Measurements from ENCODE around the gene APOC3.

GRCh38 chr11:116869610-116870009 is 39.9 kb downstream of the APOC3 start:
- no peak for TF ChIP-seq CTCF (conservative IDR thresholded peaks at IDR 0.05 in 1 of 2, IDR thresholded peaks at IDR 0.05 in 1 of 2; ENCODE audit: low read depth in 1 of 2, low read length in 2 of 2)
- no peak for TF ChIP-seq EZH2 (IDR thresholded peaks at IDR 0.05; ENCODE audit: low read length, missing control alignments)

Data from fibroblast of lung (primary cell).